HCT116 (cell line): Measurements from ENCODE around the gene SFXN5. TPM values are rescaled to one million over a fixed set of nuclear protein-coding genes. Genes with fewer than 3 reads are reported as not detected.

Experiments
- ATAC-seq: fragments of 200-7000 bp; cut with Tn5 transposase; 2 replicates; pipeline ENCODE4 v1.9.1; 2020; ENCODE audit warnings: mild to moderate bottlenecking, moderate library complexity
- BruUV-seq: library from RNA; stranded (reverse); fragments of 400-500 nt; replicated peaks from 2 replicates; lab custom pipeline; 2021; lab: Mats Ljungman, UMichigan
- CTCF ChIA-PET: fragments of 300-600 bp; sonication (Branson Sonifier 250); formaldehyde crosslinking; loops from one replicate; lab custom pipeline; 2021; ENCODE audit warnings: antibody characterized with exemption; lab: Charles Lee
- POLR2A ChIA-PET: fragments of 300-600, 350-600 bp; sonication (Branson Sonifier 250); formaldehyde crosslinking; loops from one replicate; lab custom pipeline; 2021; ENCODE audit warnings: antibody characterized with exemption; lab: Charles Lee
- RAD21 ChIA-PET, 2 experiments: fragments of 300-600 bp; sonication (Branson Sonifier 250); formaldehyde crosslinking; loops; one replicate each; lab custom pipeline; 2023; ENCODE audit warnings: low total read pairs in 2 of 2; ENCODE audit not compliant: uncharacterized antibody in 2 of 2, unreplicated experiment in 2 of 2, low non-redundant PET in 1 of 2; lab: Charles Lee
- DNase-seq: peaks from one replicate; pipeline ENCODE4 v3.0.0-alpha.2; 2010; ENCODE audit warnings: low read depth, low spot score
- H2AFZ ChIP-seq: fragments of 200-600 bp; shearing (Covaris generic), sonication (generic); 2 replicates; pipeline ENCODE4 v1.6.1; 2017; ENCODE audit warnings: low read depth, mixed run types, mixed read lengths, antibody characterized with exemption, low read length; ENCODE audit not compliant: poor library complexity, severe bottlenecking
- H3K27ac ChIP-seq: 2 replicates; pipeline ENCODE4 v1.5.1; 2012; ENCODE audit warnings: low read depth, low read length
- H3K27me3 ChIP-seq: fragments of 200-600 bp; sonication (generic); 2 replicates; pipeline ENCODE4 v1.6.1; 2016; ENCODE audit warnings: mixed run types, low read length, mixed read lengths; ENCODE audit not compliant: insufficient read depth
- H3K36me3 ChIP-seq, 2 experiments: fragments of 200-500 bp in 1 of 2; fragments of 200-600 bp in 1 of 2; sonication (Bioruptor generic) in 1 of 2; sonication (generic) in 1 of 2; 2 replicates each; pipeline versions ENCODE4 v1.5.1 to v1.6.1; 2014 to 2016; ENCODE audit warnings: low read length in 2 of 2, inconsistent platforms in 1 of 2, mixed read lengths in 1 of 2, mixed run types in 1 of 2; ENCODE audit not compliant: insufficient read depth in 2 of 2, control insufficient read depth in 1 of 2
- H3K4me1 ChIP-seq, 2 experiments: fragments of 200-600 bp in 1 of 2; sonication (generic) in 1 of 2; 2 replicates each; pipeline versions ENCODE4 v1.5.1 to v1.6.1; 2012 to 2017; ENCODE audit warnings: low read length in 2 of 2, inconsistent platforms in 1 of 2, mild to moderate bottlenecking in 1 of 2, mixed read lengths in 1 of 2, mixed run types in 1 of 2, moderate library complexity in 1 of 2; ENCODE audit not compliant: insufficient read depth in 2 of 2, control insufficient read depth in 1 of 2
- H3K4me2 ChIP-seq: fragments of 200-600 bp; sonication (generic); 2 replicates; pipeline ENCODE4 v1.6.1; 2017; ENCODE audit warnings: mixed run types, low read length, mixed read lengths
- H3K4me3 ChIP-seq, 2 experiments: fragments of 200-600 bp in 1 of 2; sonication (generic) in 1 of 2; replicated peaks in 1 of 2; 2 replicates each; pipeline ENCODE4 v1.5.1; 2011 to 2016; ENCODE audit warnings: low read length in 2 of 2, control low read depth in 1 of 2, low read depth in 1 of 2, mild to moderate bottlenecking in 1 of 2, mixed read lengths in 1 of 2, mixed run types in 1 of 2
- H3K79me2 ChIP-seq: fragments of 200-600 bp; sonication (generic); 2 replicates; pipeline ENCODE4 v1.6.1; 2017; ENCODE audit warnings: mild to moderate bottlenecking, mixed run types, low read length, moderate library complexity, mixed read lengths; ENCODE audit not compliant: insufficient read depth
- H3K9ac ChIP-seq: fragments of 200-600 bp; sonication (generic); 2 replicates; pipeline ENCODE4 v1.6.1; 2016; ENCODE audit warnings: low read length, mixed read lengths
- H3K9me2 ChIP-seq: fragments of 200-600 bp; sonication (generic), shearing (Covaris generic); 2 replicates; pipeline ENCODE4 v1.6.1; 2017; ENCODE audit warnings: mixed run types, mild to moderate bottlenecking, moderate library complexity; ENCODE audit not compliant: insufficient read depth
- H3K9me3 ChIP-seq, 2 experiments: fragments of 200-500 bp in 1 of 2; fragments of 200-600 bp in 1 of 2; sonication (Bioruptor generic) in 1 of 2; sonication (generic) in 1 of 2; 2 replicates each; pipeline ENCODE4 v1.6.1; 2014 to 2017; ENCODE audit warnings: low read length in 2 of 2, mixed read lengths in 2 of 2, inconsistent platforms in 1 of 2, low read depth in 1 of 2, mild to moderate bottlenecking in 1 of 2, mixed run types in 1 of 2, moderate library complexity in 1 of 2; ENCODE audit not compliant: control insufficient read depth in 1 of 2, insufficient read depth in 1 of 2
- H4K20me1 ChIP-seq: fragments of 200-600 bp; sonication (generic), shearing (Covaris generic); 2 replicates; pipeline ENCODE4 v1.6.1; 2017; ENCODE audit warnings: mixed run types, mild to moderate bottlenecking, moderate library complexity; ENCODE audit not compliant: insufficient read depth
- ATF3 ChIP-seq: IDR thresholded peaks from 2 replicates; pipeline ENCODE4 v1.6.1; 2012
- CBX3 ChIP-seq: IDR thresholded peaks from 2 replicates; pipeline ENCODE4 v1.6.1; 2012; ENCODE audit warnings: low read depth
- CEBPB ChIP-seq: IDR thresholded peaks from 2 replicates; pipeline ENCODE4 v1.6.1; 2012; ENCODE audit warnings: low read depth
- ELF1 ChIP-seq: IDR thresholded peaks from 2 replicates; pipeline ENCODE4 v1.6.1; 2012; ENCODE audit warnings: low read depth, borderline replicate concordance
- EZH2 ChIP-seq: fragments of 200-600 bp; sonication (generic); IDR thresholded peaks from 2 replicates; pipeline ENCODE4 v1.6.1; 2017; ENCODE audit warnings: antibody characterized with exemption, mixed run types
- EZH2phosphoT487 ChIP-seq: fragments of 200-600 bp; IDR thresholded peaks from 2 replicates; pipeline ENCODE4 v1.6.1; 2018; ENCODE audit warnings: antibody characterized with exemption, borderline replicate concordance
- POLR2A ChIP-seq: IDR thresholded peaks from 2 replicates; pipeline ENCODE4 v1.7.0; 2011; ENCODE audit warnings: borderline replicate concordance; ENCODE audit not compliant: insufficient read depth, insufficient read length; ENCODE audit errors: extremely low read depth
- RAD21 ChIP-seq: IDR thresholded peaks from 2 replicates; pipeline ENCODE4 v1.6.1; 2012; ENCODE audit warnings: low read depth, mild to moderate bottlenecking
- REST ChIP-seq: IDR thresholded peaks from 2 replicates; pipeline ENCODE4 v1.6.1; 2012; ENCODE audit warnings: low read depth
- SIN3A ChIP-seq: IDR thresholded peaks from 2 replicates; pipeline ENCODE4 v1.6.1; 2012; ENCODE audit warnings: low read depth
- SP1 ChIP-seq: IDR thresholded peaks from 2 replicates; pipeline ENCODE4 v1.6.1; 2012; ENCODE audit warnings: low read depth
- SRF ChIP-seq: IDR thresholded peaks from 2 replicates; pipeline ENCODE4 v1.6.1; 2012; ENCODE audit warnings: low read depth
- TCF7L2 ChIP-seq: IDR thresholded peaks from 2 replicates; pipeline ENCODE4 v1.7.0; 2011; ENCODE audit warnings: borderline replicate concordance, inconsistent platforms; ENCODE audit not compliant: insufficient read depth, insufficient read length; ENCODE audit errors: extremely low read depth
- YY1 ChIP-seq: IDR thresholded peaks from 2 replicates; pipeline ENCODE4 v1.6.1; 2011; ENCODE audit warnings: low read length, low read depth, moderate library complexity, mild to moderate bottlenecking; ENCODE audit not compliant: insufficient replicate concordance; ENCODE audit errors: extremely low read depth
- ZBTB33 ChIP-seq: IDR thresholded peaks from 2 replicates; pipeline ENCODE4 v1.6.1; 2011; ENCODE audit warnings: mild to moderate bottlenecking, low read length, moderate library complexity; ENCODE audit not compliant: insufficient replicate concordance; ENCODE audit errors: extremely low read depth
- ZFX ChIP-seq: fragments of 450-650 bp; IDR thresholded peaks from 2 replicates; pipeline ENCODE4 v1.6.1; 2017
- ZNF274 ChIP-seq: fragments of 200-500 bp; sonication (Bioruptor generic); IDR thresholded peaks from 2 replicates; pipeline ENCODE4 v1.6.1; 2014; ENCODE audit warnings: mild to moderate bottlenecking, low read depth, low read length, inconsistent platforms
- intact Hi-C: fragments of 100-400 bp; cut with micrococcal nuclease; formaldehyde crosslinking; loops from 2 replicates; pipeline ENCODE4 v1.10.0; 2022
- total RNA-seq: library from RNA; stranded (reverse); gene quantifications from one replicate; pipeline ENCODE4 v1.2.1, GENCODE V29; 2021; ENCODE audit not compliant: unreplicated experiment
- TF ChIP-seq, protein P1 (sequence below), 3 experiments: fragments of 200-600 bp in 1 of 3; sonication (generic) in 1 of 3; IDR thresholded peaks in 2 of 3; conservative IDR thresholded peaks in 1 of 3; 2 replicates each; pipeline ENCODE4 v1.5.1; 2012 to 2017; ENCODE audit warnings: low read depth in 2 of 3, low read length in 2 of 3, antibody characterized with exemption in 1 of 3, borderline replicate concordance in 1 of 3, control low read depth in 1 of 3, mild to moderate bottlenecking in 1 of 3, mixed read lengths in 1 of 3, mixed run types in 1 of 3, moderate library complexity in 1 of 3; ENCODE audit not compliant: insufficient read depth in 1 of 3
- TF ChIP-seq, protein P2 (sequence below): IDR thresholded peaks from 2 replicates; pipeline ENCODE4 v1.6.1; 2012

The SFXN5 gene
- total RNA-seq, 1 experiment from 2014 or later, result 10.0 TPM

DNA sequence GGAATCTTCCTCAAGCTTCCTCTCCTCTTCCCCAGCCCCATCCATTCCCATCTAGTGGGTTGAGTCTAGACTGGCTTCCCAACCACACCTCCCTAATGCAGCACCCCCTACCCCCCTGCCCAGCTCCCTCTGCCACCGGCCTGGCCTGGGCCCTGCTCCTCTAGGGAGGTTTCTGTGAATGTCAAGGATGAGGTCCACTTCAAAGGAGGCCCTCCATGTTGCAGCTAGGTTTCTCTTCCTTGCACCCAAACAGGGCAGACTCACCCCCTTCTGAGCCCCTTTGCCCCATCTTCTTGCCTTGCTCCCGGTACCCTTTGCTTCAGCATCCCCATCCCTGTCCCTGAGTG, 135.9 kb downstream of the SFXN5 start:
- TF ChIP-seq TCF7L2 (no peak), ELF1 (no peak), ZFX (no peak), POLR2A (no peak), ATF3 (no peak), CBX3 (no peak), SIN3A (no peak), YY1 (no peak), SRF (no peak), EZH2phosphoT487 (no peak), REST (no peak), SP1 (no peak), ZBTB33 (no peak), EZH2 (no peak), ZNF274 (no peak), RAD21 (no peak), CEBPB (no peak)
- TF ChIP-seq, protein P1, sequence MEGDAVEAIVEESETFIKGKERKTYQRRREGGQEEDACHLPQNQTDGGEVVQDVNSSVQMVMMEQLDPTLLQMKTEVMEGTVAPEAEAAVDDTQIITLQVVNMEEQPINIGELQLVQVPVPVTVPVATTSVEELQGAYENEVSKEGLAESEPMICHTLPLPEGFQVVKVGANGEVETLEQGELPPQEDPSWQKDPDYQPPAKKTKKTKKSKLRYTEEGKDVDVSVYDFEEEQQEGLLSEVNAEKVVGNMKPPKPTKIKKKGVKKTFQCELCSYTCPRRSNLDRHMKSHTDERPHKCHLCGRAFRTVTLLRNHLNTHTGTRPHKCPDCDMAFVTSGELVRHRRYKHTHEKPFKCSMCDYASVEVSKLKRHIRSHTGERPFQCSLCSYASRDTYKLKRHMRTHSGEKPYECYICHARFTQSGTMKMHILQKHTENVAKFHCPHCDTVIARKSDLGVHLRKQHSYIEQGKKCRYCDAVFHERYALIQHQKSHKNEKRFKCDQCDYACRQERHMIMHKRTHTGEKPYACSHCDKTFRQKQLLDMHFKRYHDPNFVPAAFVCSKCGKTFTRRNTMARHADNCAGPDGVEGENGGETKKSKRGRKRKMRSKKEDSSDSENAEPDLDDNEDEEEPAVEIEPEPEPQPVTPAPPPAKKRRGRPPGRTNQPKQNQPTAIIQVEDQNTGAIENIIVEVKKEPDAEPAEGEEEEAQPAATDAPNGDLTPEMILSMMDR (IDR thresholded peaks at IDR 0.05 in 2 of 3, conservative IDR thresholded peaks at IDR 0.05 in 1 of 3; ENCODE audit: borderline replicate concordance in 1 of 3, insufficient read depth in 1 of 3, low read depth in 2 of 3, low read length in 2 of 3), result no peak
- TF ChIP-seq, protein P2, sequence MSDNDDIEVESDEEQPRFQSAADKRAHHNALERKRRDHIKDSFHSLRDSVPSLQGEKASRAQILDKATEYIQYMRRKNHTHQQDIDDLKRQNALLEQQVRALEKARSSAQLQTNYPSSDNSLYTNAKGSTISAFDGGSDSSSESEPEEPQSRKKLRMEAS, result no peak
- TF ChIP-seq, all 23 proteins: peak for 0
- Histone ChIP-seq H3K27me3 (no peaks in the 10 kb centered on the region), H3K9me2 (no peaks in the 10 kb centered on the region), H3K79me2 (no peaks in the 10 kb centered on the region), H3K27ac (no peak overlapping the region), H3K4me2 (no peak overlapping the region), H2AFZ (no peak overlapping the region), H3K36me3 (no peaks in the 10 kb centered on the region), H4K20me1 (no peaks in the 10 kb centered on the region), H3K4me3 (no peak overlapping the region), H3K4me1 (peaks cover 2 to 23% of the 10 kb centered on the region in 2 experiments; a peak in 2 of 4 replicates), H3K9ac (no peak overlapping the region), H3K9me3 (no peaks in the 10 kb centered on the region)
- DNase-seq (no peak), ATAC-seq (no peak)
- BruUV-seq, result no TSS peak
- CTCF ChIA-PET, result interaction anchor here (0.8 to 2.3 kb wide), 6 partner anchors 9 to 242 kb away, joined by 3 to 22 read pairs (median 4); partner anchors contain the start of gene SPR
- intact Hi-C loops, result loop anchor here (1.0 kb wide), 1 partner anchor 43 kb away; no protein-coding TSS in a partner anchor
- RAD21 ChIA-PET, result interaction anchor here in 1 of 2 experiments (2.8 kb wide), 1 partner anchor 42 kb away, joined by 11 read pairs; no protein-coding TSS in a partner anchor
- POLR2A ChIA-PET, result no interaction called here
